IPS-15b (cell line): ENCODE data around the gene ACSS3.

Experiments
- H3K27me3 ChIP-seq: one replicate; pipeline ENCODE4 v1.6.1; 2013; ENCODE audit warnings: low read length; ENCODE audit not compliant: control insufficient read depth, insufficient read depth
- H3K36me3 ChIP-seq: one replicate; pipeline ENCODE4 v1.6.1; 2013; ENCODE audit warnings: low read length; ENCODE audit not compliant: control insufficient read depth, insufficient read depth
- H3K4me1 ChIP-seq: one replicate; pipeline ENCODE4 v1.6.1; 2013; ENCODE audit warnings: mild to moderate bottlenecking, low read length; ENCODE audit not compliant: control insufficient read depth, insufficient read depth
- H3K4me3 ChIP-seq: one replicate; pipeline ENCODE4 v1.5.1; 2013; ENCODE audit warnings: low read depth, low read length
- H3K9ac ChIP-seq: one replicate; pipeline ENCODE4 v1.6.1; 2013; ENCODE audit warnings: low read depth, mild to moderate bottlenecking, low read length
- H3K9me3 ChIP-seq: one replicate; pipeline ENCODE4 v1.6.1; 2013; ENCODE audit warnings: mild to moderate bottlenecking, low read length; ENCODE audit not compliant: control insufficient read depth, insufficient read depth

ACSS3 gene

GRCh38 chr12:81146228-81147225 is 68.6 kb downstream of the ACSS3 start:
- Histone ChIP-seq H3K36me3 (no peaks in the 10 kb centered on the region), H3K4me3 (no peak overlapping the region)

GRCh38 chr12:81147292-81147919 is 69.5 kb downstream of the ACSS3 start:
- Histone ChIP-seq H3K36me3 (no peaks in the 10 kb centered on the region), H3K9ac (no peak overlapping the region), H3K4me3 (no peak overlapping the region), H3K9me3 (no peaks in the 10 kb centered on the region), H3K4me1 (no peaks in the 10 kb centered on the region), H3K27me3 (no peaks in the 10 kb centered on the region)

More at GRCh38 chr12:81146228-81147225, 68.6 kb downstream of the ACSS3 start:
- no peaks in the 10 kb centered on the region for H3K27me3 ChIP-seq
- H3K9me3 ChIP-seq, result no peaks in the 10 kb centered on the region
- no peak overlapping the region for H3K9ac ChIP-seq
- no peaks in the 10 kb centered on the region for H3K4me1 ChIP-seq

GRCh38 chr12:81150382-81150781 is 72.5 kb downstream of the ACSS3 start:
- H3K36me3 ChIP-seq, result no peaks in the 10 kb centered on the region
- H3K4me1 ChIP-seq, result no peaks in the 10 kb centered on the region
- no peaks in the 10 kb centered on the region for H3K27me3 ChIP-seq
- H3K4me3 ChIP-seq, result no peak overlapping the region
- no peaks in the 10 kb centered on the region for H3K9me3 ChIP-seq
- H3K9ac ChIP-seq, result no peak overlapping the region

GRCh38 chr12:81159856-81160255 is 82.0 kb downstream of the ACSS3 start:
- Histone ChIP-seq H3K4me3 (no peak overlapping the region), H3K36me3 (no peaks in the 10 kb centered on the region), H3K27me3 (no peaks in the 10 kb centered on the region), H3K4me1 (no peaks in the 10 kb centered on the region), H3K9ac (no peak overlapping the region), H3K9me3 (no peaks in the 10 kb centered on the region)

- Histone ChIP-seq H3K4me1 (no peaks in the 10 kb centered on the region), H3K27me3 (no peaks in the 10 kb centered on the region), H3K9ac (no peak overlapping the region), H3K4me3 (no peak overlapping the region), H3K9me3 (no peaks in the 10 kb centered on the region), H3K36me3 (no peaks in the 10 kb centered on the region)
These were observed 83.8 kb downstream of the ACSS3 start for GRCh38 chr12:81161680-81162079.

GRCh38 chr12:81162391-81163136 is 84.7 kb downstream of the ACSS3 start:
- H3K9ac ChIP-seq, result no peak overlapping the region
- no peaks in the 10 kb centered on the region for H3K27me3 ChIP-seq
- H3K4me3 ChIP-seq, result no peak overlapping the region
- no peaks in the 10 kb centered on the region for H3K4me1 ChIP-seq
- H3K9me3 ChIP-seq, result no peaks in the 10 kb centered on the region
- no peaks in the 10 kb centered on the region for H3K36me3 ChIP-seq

- Histone ChIP-seq H3K4me1 (no peaks in the 10 kb centered on the region), H3K36me3 (no peaks in the 10 kb centered on the region), H3K9me3 (no peaks in the 10 kb centered on the region)
These were observed 86.9 kb downstream of the ACSS3 start for GRCh38 chr12:81164827-81165226.

GRCh38 chr12:81166790-81167189 is 88.9 kb downstream of the ACSS3 start:
- H3K36me3 ChIP-seq, result no peaks in the 10 kb centered on the region
- no peak overlapping the region for H3K9ac ChIP-seq
- no peaks in the 10 kb centered on the region for H3K9me3 ChIP-seq
- no peak overlapping the region for H3K4me3 ChIP-seq
- H3K27me3 ChIP-seq, result no peaks in the 10 kb centered on the region
- H3K4me1 ChIP-seq, result no peaks in the 10 kb centered on the region

More at GRCh38 chr12:81164827-81165226, 86.9 kb downstream of the ACSS3 start:
- H3K4me3 ChIP-seq, result no peak overlapping the region
- no peak overlapping the region for H3K9ac ChIP-seq
- H3K27me3 ChIP-seq, result no peaks in the 10 kb centered on the region

GRCh38 chr12:81167694-81168093 is 89.8 kb downstream of the ACSS3 start:
- Histone ChIP-seq H3K4me1 (no peaks in the 10 kb centered on the region), H3K36me3 (no peaks in the 10 kb centered on the region), H3K9me3 (no peaks in the 10 kb centered on the region), H3K9ac (no peak overlapping the region), H3K4me3 (no peak overlapping the region), H3K27me3 (no peaks in the 10 kb centered on the region)

GRCh38 chr12:81168445-81168844 is 90.6 kb downstream of the ACSS3 start:
- Histone ChIP-seq H3K9me3 (no peaks in the 10 kb centered on the region), H3K36me3 (no peaks in the 10 kb centered on the region), H3K27me3 (no peaks in the 10 kb centered on the region), H3K4me3 (no peak overlapping the region), H3K9ac (no peak overlapping the region), H3K4me1 (no peaks in the 10 kb centered on the region)

GRCh38 chr12:81170072-81170471 is 92.2 kb downstream of the ACSS3 start:
- H3K4me3 ChIP-seq, result no peak overlapping the region
- no peaks in the 10 kb centered on the region for H3K36me3 ChIP-seq
- no peaks in the 10 kb centered on the region for H3K9me3 ChIP-seq
- H3K9ac ChIP-seq, result no peak overlapping the region
- no peaks in the 10 kb centered on the region for H3K4me1 ChIP-seq
- no peaks in the 10 kb centered on the region for H3K27me3 ChIP-seq
